Vagina (tissue), 2 donors: ENCODE measurements around the gene RAPSN. TPM values are rescaled to one million over a fixed set of nuclear protein-coding genes. Genes with fewer than 3 reads are reported as not detected.

Experiments
- DNase-seq, 2 donors: peaks; one replicate each; pipeline ENCODE4 v3.0.0-alpha.2; 2017; ENCODE audit errors: extremely low spot score in 2 of 2
- H3K27ac ChIP-seq: fragments of 200-600 bp; sonication (generic); one replicate; pipeline ENCODE4 v1.5.1; 2019
- H3K27me3 ChIP-seq: fragments of 200-600 bp; sonication (generic); one replicate; pipeline ENCODE4 v1.5.1; 2019
- H3K36me3 ChIP-seq, 2 donors: fragments of 200-600 bp; sonication (generic); one replicate each; pipeline ENCODE4 v1.5.1; 2017 to 2019
- H3K4me1 ChIP-seq: fragments of 200-600 bp; sonication (generic); one replicate; pipeline ENCODE4 v1.5.1; 2019
- H3K4me3 ChIP-seq, 2 donors: fragments of 200-600 bp; sonication (generic); 1 replicate in 1 of 2; 2 replicates in 1 of 2; pipeline ENCODE4 v1.5.1; 2016 to 2019
- H3K9me3 ChIP-seq: fragments of 200-600 bp; sonication (generic); one replicate; pipeline ENCODE4 v1.5.1; 2019
- CTCF ChIP-seq, 3 experiments: fragments of 450-650 bp in 2 of 3; fragments of 200-600 bp in 1 of 3; sonication (generic) in 1 of 3; IDR thresholded peaks; one replicate each; pipeline ENCODE4 v1.5.1; 2017 to 2019; ENCODE audit warnings: antibody characterized with exemption in 3 of 3, mild to moderate bottlenecking in 2 of 3, moderate library complexity in 2 of 3
- POLR2A ChIP-seq, 2 donors: fragments of 450-650 bp; IDR thresholded peaks; one replicate each; pipeline ENCODE4 v1.6.1; 2017; ENCODE audit warnings: antibody characterized with exemption in 2 of 2, mild to moderate bottlenecking in 2 of 2, moderate library complexity in 2 of 2
- POLR2AphosphoS5 ChIP-seq, 2 donors: sonication (generic); formaldehyde crosslinking; IDR thresholded peaks; one replicate each; pipeline ENCODE4 v1.9.0; 2017; ENCODE audit warnings: antibody characterized with exemption in 2 of 2, mild to moderate bottlenecking in 2 of 2, low read depth in 1 of 2; ENCODE audit not compliant: insufficient read depth in 1 of 2
- intact Hi-C: fragments of 100-400 bp; cut with DNase I; formaldehyde crosslinking; loops from one replicate; pipeline ENCODE4 v1.15.1; 2023
- total RNA-seq: library from RNA; depleted of rRNA; stranded (reverse); fragments of >200 nt; gene quantifications from one replicate; pipeline ENCODE4 v1.2.3, GENCODE V29; 2016

RAPSN gene
- total RNA-seq, 1 donor from 2014 or later, result not detected

- Histone ChIP-seq H3K36me3 (no peaks in the 10 kb centered on the region), H3K27me3 (no peaks in the 10 kb centered on the region), H3K4me3 (no peak overlapping the region), H3K4me1 (peaks cover 6% of the 10 kb centered on the region), H3K27ac (no peak overlapping the region), H3K9me3 (no peaks in the 10 kb centered on the region)
- intact Hi-C loops, result no loop called here
- no peak for DNase-seq
- no peak for TF ChIP-seq POLR2AphosphoS5 (IDR thresholded peaks at IDR 0.05; ENCODE audit: insufficient read depth in 1 of 2, low read depth in 1 of 2)
- no peak for TF ChIP-seq CTCF (IDR thresholded peaks at IDR 0.05)
- no peak for TF ChIP-seq POLR2A (IDR thresholded peaks at IDR 0.05)
These were observed 17.4 kb downstream of the RAPSN start for GRCh38 chr11:47431356-47432083.

- intact Hi-C loops, result no loop called here
- no peak overlapping the region for H3K27ac ChIP-seq
- no peaks in the 10 kb centered on the region for H3K36me3 ChIP-seq
- no peak overlapping the region for H3K4me3 ChIP-seq
- H3K27me3 ChIP-seq, result no peaks in the 10 kb centered on the region
- DNase-seq, result no peak
- no peak for TF ChIP-seq POLR2A (IDR thresholded peaks at IDR 0.05)
- TF ChIP-seq CTCF (IDR thresholded peaks at IDR 0.05), result no peak
- TF ChIP-seq POLR2AphosphoS5 (IDR thresholded peaks at IDR 0.05; ENCODE audit: insufficient read depth in 1 of 2, low read depth in 1 of 2), result no peak
- H3K9me3 ChIP-seq, result no peaks in the 10 kb centered on the region
- peaks cover 6% of the 10 kb centered on the region for H3K4me1 ChIP-seq
These were observed 18.4 kb downstream of the RAPSN start for GRCh38 chr11:47430524-47430923.

- TF ChIP-seq CTCF (IDR thresholded peaks at IDR 0.05), result no peak
- peak in 1 of 2 donors; percentile 29 for TF ChIP-seq POLR2A (IDR thresholded peaks at IDR 0.05)
- peak; percentile 88 to 94 for TF ChIP-seq POLR2AphosphoS5 (IDR thresholded peaks at IDR 0.05; ENCODE audit: insufficient read depth in 1 of 2, low read depth in 1 of 2)
- DNase-seq, result peak; percentile 96
- Histone ChIP-seq H3K9me3 (no peaks in the 10 kb centered on the region), H3K4me3 (peak within 1 kb of the TSS; percentile 80 to 86), H3K27ac (peak within 1 kb of the TSS; percentile 86), H3K4me1 (peaks cover 21% of the 10 kb centered on the region), H3K27me3 (no peaks in the 10 kb centered on the region), H3K36me3 (peaks cover 0 to 32% of the 10 kb centered on the region in 2 donors)
- intact Hi-C loops, result no loop called here
These were observed 22.6 kb downstream of the RAPSN start, which contains the start of gene PSMC3 for GRCh38 chr11:47426062-47426956. Gene PSMC3, minus strand, starts transcription at chr11:47426439. Its CDS starts 160 bp downstream, at chr11:47426279.

- Histone ChIP-seq H3K4me1 (peaks cover 21% of the 10 kb centered on the region), H3K27me3 (no peaks in the 10 kb centered on the region), H3K9me3 (no peaks in the 10 kb centered on the region), H3K36me3 (peaks cover 0 to 36% of the 10 kb centered on the region in 2 donors), H3K27ac (peak overlapping the region; percentile 86), H3K4me3 (peak overlapping the region; percentile 80 to 86)
- intact Hi-C loops, result no loop called here
- DNase-seq, result no peak
- TF ChIP-seq POLR2A (IDR thresholded peaks at IDR 0.05), result no peak
- no peak for TF ChIP-seq POLR2AphosphoS5 (IDR thresholded peaks at IDR 0.05; ENCODE audit: insufficient read depth in 1 of 2, low read depth in 1 of 2)
- no peak for TF ChIP-seq CTCF (IDR thresholded peaks at IDR 0.05)
These were observed 23.3 kb downstream of the RAPSN start for GRCh38 chr11:47425611-47426010.
